ENCODE data around the gene UNK.
"Not testable (repeated sequence)": the region's sequence is repeated elsewhere in the genome, so short reads cannot be mapped to it uniquely, and the experiment has no call there.

UNK gene

DNA sequence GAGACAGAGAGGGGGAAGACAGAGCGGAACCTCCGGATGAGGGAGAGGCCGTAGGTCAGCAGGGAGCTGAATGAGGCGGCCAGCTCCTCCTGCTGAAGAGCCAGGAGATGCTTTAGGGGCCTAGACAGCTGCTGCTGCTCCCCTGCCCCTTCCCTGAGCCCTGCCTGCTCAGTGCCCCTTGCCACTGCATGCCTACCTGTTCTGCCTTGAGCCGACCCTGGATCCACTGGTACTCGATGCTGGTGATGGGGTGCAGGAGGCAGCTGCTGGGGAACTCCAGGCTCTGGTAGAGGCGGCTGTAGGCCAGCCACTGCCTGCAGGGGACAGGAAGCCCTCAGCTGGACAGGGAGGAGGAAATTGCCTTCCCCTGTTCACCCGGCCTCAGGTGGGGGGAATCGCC lies 52.0 kb downstream of the UNK start:
- DNase-seq: no peak

DNA sequence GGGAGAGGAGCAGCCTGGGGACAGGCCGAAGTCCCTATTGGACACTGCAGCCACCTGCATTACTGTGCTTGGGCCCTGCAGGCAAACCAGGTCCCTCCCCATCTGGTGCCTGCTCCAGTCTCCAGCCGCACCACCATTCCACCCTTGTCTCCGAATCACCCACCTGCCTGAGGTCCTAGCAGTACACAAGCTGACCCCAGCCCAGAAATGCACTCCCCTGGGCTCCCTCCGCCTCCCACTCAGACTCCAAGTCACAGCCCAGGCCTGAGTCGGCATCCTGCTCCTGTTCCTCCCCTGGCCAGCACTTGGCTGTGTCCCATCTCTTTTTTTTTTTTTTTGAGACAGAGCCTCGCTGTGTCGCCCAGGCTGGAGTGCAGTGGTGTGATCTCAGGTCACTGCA lies 53.3 kb downstream of the UNK start:
- DNase-seq: no peak

DNA sequence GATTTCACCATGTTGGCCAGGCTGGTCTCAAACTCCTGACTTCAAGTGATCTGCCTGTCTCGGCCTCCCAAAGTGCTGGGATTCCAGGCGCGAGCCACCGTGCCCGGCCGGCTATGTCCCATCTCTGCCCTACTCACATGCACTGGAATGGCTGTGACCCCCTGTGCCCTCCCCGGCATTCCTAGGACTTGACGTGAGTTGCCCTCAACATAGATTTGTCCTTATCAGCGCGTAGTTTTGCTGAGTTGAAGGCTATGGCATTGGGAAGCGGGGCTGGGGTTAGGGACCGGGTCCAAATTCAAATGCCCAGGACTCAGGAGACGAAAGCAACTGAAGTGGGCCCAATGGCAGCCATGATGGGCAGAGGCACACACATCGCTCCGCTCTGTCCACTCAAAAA lies 53.8 kb downstream of the UNK start:
- no peak for DNase-seq

DNA sequence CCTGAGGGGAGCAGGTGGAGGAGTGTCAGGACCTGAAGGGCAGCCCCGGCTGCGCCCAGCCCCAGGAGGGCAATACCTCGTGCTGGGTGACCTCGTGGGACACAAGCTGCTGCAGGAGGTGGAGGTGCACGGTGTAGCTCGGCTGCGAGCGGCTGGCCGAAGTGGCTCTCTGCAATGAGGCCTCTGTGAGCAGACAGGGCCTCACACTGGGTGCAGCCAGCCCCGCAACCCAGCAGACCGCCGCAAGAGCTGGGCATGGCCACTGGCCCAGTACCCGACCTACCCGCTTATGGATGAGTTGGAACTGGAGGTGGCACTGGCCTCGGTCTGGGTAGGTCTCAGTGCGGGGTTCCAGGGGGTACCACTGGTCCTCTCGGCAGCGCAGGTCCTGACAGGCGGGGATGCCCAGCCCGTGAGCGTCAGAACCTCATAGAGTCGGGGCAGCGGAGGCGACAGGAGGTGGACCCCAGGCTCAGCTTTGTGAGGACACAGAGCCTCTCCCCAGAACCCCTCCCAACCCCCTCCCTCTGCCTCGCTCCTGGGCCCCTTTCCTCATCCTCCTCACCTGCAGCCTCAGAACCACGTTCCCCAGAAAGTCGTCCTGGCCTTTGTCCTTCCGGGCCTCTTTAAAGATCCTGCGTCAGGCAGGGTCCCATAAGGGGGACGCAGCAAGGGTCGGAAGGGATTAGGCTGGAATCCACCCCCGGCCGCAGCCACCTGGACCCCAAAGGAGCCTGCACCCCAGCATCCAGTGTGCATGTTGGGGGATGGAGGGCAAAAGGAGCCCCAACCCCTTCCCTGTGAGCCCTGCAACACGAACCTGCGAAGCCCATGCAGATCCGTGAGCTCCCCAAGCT lies 55.6 kb downstream of the UNK start:
- no peak for DNase-seq

DNA sequence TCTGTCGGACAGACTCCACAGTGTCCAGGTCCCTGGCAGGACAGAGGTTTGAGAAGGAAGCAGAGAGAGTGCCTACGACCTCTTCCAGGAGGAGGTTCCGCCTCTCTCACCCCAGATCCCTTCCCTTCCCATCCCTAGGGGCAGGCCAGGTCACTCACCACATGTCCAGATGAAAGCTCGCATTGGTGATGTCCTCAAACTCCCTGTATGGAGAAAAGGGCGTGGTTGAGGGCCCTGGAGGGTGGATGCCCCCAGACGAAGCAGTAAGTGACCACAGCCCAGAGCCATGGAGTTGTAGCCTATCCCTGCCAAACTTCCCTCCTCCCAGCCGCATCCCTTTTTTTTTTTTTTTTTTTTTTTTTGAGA lies 56.2 kb downstream of the UNK start:
- no peak for DNase-seq

DNA sequence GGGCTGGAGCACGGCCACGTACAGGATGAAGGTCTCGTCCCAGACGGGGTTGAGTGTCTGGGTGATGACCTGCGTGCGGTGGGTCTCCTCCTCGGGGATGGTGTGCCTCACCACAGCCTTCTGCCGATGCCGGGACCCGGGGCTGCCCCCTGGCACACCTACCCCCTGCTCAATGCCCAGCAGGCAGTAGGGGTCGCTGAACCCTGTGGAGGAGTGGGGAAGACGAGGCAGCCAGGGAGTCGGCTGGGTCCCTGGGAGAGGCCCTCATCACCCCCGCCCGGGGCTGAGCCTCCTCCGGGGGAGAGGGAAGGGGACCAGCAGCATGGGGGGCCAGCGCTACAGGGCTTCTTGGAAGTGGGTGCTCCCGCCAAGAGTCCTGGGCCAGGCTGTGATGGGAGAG lies 57.8 kb downstream of the UNK start:
- DNase-seq: no peak

DNA sequence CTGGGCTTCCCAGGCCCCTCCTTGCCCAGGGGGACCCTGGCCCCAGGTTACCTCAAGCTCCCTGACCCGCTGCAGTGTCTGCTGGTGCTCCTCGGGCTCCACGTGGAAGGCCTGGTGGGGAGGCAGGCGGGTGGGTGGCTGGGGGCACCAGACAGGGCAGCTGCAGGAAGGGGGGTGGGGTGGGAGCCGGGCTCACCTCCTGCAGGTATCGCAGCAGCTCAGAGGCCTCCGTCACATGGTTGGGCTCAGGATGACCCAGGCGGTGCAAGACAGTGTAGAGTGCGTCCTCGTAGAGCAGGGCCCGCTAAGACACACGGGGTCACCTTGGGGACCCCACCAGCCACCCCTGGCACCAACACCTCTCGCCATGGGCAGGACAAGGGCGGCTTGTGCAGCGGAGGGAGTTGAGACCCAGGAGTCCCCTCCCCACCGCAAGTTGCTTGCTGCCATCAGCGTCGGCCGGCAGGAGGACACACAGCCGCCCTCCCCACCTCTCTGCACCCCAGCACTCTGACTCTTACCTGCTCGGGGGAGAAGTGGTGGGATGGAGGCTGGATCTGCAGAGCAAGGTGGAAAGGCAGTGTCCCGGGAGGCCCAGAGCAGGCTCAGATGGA lies 58.5 kb downstream of the UNK start:
- DNase-seq: no peak

DNA sequence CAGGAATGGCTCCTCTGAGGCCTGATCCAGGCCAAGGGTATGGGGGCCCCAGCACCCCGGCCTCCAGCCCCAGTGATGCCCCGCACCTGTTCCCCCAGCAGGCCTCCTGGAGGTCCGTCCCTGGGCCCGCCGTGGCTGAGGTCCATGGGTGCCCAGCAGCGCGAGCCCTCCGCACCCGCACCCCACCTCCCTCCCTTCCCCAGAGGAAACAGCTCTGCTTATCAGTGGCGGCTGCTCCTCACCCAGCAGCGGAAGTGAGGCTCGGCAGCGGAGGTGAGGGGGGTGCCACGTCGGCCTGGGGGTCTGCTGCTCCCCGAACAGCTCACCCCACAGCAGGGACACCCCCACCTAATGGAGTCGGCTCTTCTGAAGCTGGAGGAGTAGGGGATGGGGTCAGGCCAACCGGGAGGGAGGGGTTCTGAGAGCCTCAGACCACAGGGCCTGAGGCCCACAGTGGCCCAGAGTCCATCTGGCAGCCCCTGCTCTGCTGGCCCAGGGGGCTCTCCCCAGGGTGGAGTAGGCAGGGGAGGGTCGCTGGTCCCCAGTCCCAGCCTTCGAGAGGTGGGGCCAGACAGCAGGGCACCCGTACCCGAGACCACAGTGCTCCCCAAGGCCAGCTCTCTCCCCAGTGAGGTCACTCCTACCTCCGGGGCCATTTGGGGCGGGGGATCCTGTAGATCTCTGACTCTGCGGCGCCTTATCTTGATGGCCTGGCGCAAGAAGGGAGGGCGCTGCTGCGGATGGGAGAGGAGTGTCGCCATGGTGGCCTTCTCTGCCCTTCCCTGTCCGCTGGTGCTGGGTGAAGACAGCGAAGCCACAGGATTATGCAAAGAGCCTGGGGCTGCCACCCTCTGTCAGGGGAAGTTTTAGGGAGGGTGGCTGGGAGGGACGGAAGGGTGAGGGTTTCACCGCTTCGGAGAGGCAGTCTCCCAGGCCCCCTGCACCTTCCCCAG lies 59.2 kb downstream of the UNK start, which contains the start of gene UNC13D:
TSS of gene UNC13D (minus strand) at position 828 of the 953 bp plus-strand sequence. CDS start at position 761, 67 bp downstream.
- DNase-seq: peak; percentile 92 to 93

DNA sequence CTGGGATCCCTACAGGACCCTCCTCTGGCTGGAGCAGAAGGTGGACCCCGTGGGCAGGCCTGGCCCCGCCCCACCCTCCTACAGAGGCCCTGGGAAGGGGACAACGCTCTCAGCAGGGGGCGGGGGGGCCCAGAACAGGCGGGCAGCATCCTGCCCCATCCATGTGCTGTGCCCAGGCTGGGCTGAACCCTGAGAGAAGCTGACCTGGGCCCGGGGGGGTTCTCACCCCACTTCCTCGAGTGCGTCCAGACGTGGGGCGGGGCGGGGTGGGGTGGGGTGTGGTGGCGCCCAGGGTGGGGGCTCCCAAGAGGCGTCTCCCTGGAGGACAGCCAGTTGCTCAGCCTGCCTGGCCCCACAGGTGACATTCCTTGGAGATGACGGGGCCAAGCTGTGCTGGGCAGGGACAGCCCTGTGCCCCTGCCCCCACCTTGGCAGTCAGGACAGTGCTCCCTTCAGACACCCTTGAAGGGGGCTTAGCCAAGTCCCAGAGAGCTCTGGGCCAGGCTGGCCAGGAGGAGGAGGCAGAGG lies 60.0 kb downstream of the UNK start:
- DNase-seq: peak in 1 of 2 experiments; percentile 72

DNA sequence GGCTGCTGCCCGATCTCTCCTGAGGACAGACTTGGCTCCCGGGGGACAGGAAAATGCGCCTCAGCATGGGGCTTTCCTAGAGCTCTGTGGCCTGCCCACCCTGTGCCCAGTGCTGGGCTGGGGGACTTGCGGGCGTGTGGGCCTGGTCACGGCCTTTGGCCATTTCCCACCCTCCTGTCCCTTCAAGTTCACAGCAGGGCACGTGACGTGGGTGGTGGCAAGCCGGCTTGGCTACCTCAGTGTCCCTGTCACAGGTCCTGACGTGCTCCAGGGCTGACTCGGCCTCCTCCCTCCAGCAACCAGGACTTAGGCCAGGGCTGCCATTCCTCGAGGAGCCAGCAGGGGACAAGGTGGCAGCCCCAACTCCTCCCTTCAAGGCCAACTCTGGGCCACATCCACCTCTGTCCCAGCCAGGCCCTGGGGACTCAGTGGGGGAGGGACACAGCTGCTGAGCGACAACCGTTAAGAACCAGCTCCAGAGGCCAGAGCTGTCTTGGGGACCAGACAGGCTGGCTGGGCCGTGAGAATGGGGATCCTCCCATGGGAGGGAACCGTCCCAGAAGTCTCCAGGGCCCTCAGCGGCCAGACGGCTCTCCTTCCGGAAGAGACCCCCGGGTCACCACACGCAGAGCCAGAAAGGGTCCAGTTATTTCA lies 60.6 kb downstream of the UNK start:
- DNase-seq: peak; percentile 95 to 98

DNA sequence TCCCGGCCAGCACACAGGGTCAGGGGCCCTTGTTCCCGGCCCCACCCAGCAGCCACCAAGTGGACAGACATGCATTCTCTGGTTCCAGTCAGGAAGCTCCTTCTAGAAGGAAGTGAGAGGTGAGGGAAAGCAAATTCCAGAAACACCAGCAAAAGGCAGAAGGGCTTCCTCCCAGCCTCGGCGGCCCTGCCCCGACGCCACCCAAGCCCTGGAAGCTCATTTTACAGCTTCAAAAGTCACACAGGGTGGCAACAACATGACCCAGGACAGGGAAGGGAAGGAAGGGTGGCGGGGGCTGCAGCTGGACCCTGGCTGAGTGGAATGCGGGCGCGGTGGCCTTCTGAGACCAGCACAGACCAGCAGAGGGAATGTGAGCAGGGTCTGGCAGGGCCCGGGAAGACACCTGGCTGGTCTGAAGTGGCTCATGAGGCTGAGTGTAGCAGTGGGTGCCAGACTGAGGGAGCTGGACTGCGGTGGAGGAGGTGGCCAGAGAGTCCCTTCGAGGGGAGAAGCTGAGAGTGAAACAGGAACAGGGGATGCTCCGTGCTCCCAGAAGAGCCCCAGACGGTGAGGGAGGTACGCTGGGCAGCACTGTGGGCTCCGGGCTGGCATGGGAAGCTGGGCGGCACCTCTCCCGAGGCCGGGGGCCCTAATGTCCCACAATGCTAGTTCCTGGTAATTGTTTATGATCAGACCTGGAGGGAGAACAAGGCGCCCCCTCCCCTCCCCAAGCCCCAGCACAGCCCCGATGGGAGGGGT lies 61.5 kb downstream of the UNK start:
- no peak for DNase-seq

DNA sequence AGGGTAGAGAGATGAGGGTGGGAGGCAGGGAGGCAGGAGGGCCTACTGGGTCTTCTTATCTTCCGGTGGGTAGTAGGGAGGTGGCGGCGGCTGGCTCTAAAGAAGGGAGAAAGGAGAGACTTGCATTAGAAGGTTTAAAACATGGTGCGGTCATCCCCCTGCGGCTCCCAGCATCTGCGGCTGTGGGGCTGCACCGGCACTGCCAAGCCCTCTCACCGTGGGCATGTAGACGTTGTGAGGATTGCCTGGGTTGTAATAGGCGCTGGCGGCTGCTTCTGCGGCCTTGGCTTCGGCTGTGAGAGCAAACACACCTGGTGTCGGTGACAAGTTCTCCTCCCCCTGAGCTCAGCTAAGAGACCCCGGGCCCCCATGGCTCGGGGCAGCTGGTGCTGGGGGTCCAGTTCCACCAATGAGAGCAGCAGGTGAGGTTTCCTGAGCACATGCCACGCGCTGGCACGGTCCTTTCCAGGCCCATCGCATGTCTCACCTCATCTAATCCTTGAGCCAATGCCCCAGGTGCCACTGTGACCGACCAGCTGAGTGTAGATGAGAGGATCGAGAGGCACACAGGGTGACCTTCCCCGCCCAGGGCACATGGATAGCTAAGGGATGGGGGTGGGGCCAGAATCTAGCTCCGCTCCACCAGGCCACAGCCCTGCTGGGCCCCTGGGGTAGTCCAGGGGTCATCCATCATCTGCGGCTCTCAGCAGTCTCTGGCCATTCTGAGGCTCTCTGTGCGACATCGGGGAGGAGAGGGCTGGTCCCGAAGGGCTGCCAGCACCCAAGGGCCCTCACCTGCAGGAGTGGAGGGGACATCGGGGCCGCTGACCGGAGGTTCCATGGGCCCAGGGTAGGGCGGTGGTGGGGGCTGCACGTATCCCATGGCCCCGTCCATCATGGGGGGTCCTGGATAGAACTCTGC lies 62.3 kb downstream of the UNK start:
- DNase-seq: no peak

DNA sequence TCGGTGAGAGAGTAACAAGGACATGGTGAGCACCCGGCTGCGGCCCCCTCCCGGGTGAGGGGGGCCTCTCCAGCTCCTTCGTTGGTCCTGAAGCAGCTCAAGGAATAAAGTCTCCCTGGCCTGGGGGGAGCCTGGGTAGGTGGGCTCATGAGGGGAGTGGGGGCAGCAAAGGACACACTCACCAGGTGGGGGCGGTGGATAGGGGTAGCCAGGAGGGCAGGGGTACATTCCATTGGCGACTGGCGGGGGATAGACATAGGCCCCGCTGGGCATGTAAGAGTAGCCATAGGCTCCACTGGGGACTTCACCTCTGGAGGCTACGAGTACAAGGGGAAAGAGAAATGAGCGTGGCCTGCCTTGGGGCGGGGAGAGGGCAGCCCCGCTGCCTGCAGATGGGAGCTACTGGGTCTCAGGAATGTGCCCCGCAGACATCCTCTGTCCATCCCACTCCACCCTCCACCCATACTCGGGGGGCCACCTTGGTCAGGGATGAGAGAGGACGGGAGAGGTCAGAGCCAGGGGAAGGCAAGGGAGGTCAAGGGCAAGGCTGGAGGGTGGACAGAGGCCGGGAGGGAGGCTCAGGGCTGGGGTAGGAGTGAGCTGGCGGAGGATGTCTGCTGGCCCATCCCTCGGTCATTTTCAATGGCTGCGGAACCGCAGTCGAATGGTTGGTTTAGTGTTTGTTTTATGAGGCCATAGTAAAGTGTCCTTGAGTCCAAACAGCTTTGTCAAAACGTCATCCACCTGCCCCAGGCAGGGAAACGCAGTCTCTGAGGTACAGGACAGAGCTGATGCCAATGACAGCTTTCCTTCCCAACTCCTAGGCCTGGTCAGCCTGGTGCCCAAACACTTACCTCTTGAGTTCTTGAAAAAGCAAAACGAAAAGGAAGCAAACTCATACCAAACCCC lies 63.3 kb downstream of the UNK start:
- DNase-seq: no peak

DNA sequence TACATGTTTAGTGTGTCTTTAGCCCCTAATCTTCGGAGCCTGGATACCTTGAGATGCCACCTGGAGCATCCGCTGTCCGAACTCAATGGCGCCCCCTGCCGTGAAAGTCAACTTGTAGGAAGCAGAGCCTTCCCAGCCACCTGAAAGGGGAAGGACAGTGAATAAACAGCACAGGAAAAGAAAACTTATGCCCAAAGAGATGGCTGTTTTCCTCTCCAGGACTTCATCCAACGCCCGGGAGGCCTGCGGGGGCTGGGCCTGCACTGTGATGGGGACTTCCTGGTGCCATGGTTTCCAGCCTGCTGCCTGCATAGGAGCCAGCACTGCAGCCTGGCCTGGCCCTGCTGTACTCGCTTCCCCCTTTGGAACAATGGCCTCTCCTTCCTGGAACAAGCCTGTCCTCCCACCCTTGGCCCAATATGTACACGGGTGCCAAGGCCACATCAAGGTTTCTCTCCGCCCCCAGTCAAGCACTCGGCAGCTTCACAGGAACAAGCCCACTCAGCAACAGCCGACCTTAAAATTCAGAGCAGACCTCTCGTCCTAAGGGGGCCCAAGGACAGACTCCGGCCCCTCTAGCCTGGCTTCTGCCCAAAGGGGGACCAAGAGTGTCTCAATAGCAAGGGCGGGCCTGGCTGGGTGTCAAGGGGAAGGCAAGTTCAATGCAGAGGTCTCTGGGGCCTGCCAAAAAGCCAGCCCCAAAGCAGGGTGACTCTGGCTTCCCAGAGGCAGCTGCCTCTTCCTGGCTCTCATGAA lies 64.1 kb downstream of the UNK start:
- peak; percentile 47 to 51 for DNase-seq

DNA sequence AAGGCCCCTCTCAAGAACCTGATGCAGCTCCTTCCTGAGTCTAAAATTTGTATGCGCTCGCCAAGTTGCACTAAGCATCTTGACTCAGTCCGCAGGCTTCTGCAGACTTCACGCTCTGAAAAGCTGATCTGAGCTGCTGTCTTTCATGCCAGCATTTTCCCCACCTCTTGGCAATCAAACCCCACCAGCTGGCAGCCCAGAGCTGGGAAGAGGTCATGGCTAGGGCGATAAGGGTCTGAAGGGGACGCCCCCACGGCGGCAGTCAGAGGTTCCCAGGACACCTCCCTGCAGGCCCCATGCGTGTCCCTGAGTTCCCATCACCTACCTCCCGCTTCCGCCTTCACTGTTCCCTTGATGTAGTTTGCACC lies 64.7 kb downstream of the UNK start:
- no peak for DNase-seq

DNA sequence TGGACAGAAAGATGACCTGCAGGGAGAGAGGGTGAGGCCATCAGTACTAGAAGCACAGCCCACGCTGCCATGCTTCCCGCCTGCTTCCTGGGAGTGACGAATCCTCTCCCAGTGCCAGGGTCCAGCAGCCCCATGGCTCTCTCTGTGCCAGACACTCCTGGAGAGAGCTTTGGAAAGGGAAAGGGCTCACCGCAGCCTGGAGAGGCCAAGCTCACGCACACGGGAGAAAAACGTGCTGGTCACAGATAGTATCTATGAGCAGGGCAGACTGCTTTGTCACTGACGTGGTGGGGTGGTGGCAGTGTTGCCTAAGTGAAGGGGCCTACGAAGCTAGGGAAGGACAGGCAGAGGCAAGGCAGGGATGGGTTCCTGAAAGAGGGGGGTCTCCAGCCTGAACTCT lies 65.1 kb downstream of the UNK start:
- no peak for DNase-seq

DNA sequence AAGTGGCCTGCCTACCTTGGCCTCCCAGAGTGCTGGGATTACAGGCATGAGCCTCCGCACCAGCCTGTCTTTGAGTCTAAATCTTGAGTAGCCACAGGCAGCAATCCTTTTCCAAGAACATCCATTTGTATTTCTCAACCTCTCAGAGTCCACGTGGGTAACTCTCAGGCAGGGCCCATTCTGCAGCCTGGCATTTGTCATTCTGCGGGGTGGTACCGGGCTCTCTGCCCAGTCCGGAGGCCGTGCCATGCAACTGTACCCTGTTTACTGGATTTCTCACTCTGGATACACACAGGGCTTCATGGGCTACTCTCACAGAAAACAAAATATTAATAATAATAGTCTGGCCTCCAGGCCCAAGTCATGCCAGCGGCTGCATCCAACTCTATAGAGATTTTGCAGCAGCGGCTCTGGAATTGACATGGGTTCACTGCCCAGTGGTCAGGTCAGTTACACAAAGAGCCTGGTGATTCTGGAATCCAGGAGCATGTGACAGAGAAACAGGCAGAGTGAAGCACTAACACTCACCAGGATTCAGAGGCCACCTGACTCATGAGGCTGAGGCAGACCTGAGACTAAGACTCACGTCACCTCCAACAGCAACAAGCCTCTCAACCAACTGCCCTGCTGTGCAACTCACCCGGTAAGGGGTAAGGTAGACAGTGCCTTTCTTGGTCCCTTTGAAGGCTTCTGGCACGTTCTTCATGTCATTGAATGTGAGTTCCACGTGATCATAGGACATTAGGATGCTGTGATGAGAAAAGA lies 66.5 kb downstream of the UNK start:
- no peak for DNase-seq

DNA sequence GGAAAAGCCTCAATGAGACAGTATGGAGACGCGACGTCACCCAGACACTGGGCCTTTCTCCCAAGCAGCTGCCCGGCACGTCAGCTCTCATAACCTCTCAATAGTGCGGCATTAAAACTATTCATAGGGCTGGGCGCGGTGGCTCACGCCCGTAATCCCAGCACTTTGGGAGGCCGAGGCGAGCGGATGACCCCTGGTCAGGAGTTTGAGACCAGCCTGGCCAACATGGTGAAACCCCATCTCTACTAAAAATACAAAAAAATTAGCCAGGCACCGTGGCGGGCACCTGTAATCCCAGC lies 67.0 kb downstream of the UNK start:
- DNase-seq: not testable (repeated sequence)
